Liver (tissue), 3 donors: ENCODE measurements around the gene CD14.
A peak's percentile ranks its signal among the peaks of the same experiment; 100 is the strongest.

Source experiments
- EGR1 ChIP-seq, 2 donors: IDR thresholded peaks; 2 replicates each; pipeline ENCODE4 v1.6.1; 2016 to 2018; ENCODE audit warnings: antibody characterized with exemption in 2 of 2, low read depth in 2 of 2
- FOXA1 ChIP-seq: IDR thresholded peaks from 2 replicates; pipeline ENCODE4 v1.6.1; 2016; ENCODE audit warnings: antibody characterized with exemption
- RAD21 ChIP-seq, 2 donors: IDR thresholded peaks; 2 replicates each; pipeline ENCODE4 v1.6.1; 2016; ENCODE audit warnings: antibody characterized with exemption in 2 of 2, mild to moderate bottlenecking in 2 of 2
- SP1 ChIP-seq: IDR thresholded peaks from 2 replicates; pipeline ENCODE4 v1.6.1; 2018; ENCODE audit warnings: antibody characterized with exemption, mild to moderate bottlenecking
- TAF1 ChIP-seq: conservative IDR thresholded peaks from 2 replicates; pipeline ENCODE4 v1.6.1; 2016; ENCODE audit warnings: antibody characterized with exemption, mild to moderate bottlenecking
- TF ChIP-seq, protein P1 (sequence below): fragments of 150-350 bp; IDR thresholded peaks from 2 replicates; pipeline ENCODE4 v1.5.1; 2017; ENCODE audit warnings: improper control_type of control experiment, low read depth, low read length; ENCODE audit not compliant: missing input control
- TF ChIP-seq, protein P2 (sequence below): IDR thresholded peaks from 2 replicates; pipeline ENCODE4 v1.6.1; 2016; ENCODE audit warnings: antibody characterized with exemption
- TF ChIP-seq, protein P3 (sequence below): IDR thresholded peaks from 2 replicates; pipeline ENCODE4 v1.6.1; 2016; ENCODE audit warnings: antibody characterized with exemption, mild to moderate bottlenecking
- donor health status: healthy.
- donor health status: healthy.

DNA sequence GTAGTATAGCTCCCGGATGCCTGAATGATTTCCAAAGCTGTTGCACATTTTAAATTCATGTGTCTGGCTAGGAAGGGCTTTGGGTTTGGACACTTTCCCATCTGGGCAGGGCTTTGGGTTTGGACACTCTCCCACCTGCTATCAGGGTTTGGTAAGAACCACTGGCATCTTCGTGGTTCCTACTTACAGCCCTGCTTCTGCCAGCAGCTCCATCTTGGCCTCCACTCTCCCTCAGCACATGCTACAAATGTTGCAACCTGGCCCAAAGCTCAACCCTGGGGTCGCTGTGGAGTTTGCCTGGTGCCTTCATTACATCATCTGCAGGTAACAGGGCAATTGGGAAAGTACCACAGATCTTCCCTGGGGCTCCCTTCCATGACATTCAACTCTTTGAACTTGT is 9.7 kb upstream of the CD14 start:
- TF ChIP-seq, protein P1, sequence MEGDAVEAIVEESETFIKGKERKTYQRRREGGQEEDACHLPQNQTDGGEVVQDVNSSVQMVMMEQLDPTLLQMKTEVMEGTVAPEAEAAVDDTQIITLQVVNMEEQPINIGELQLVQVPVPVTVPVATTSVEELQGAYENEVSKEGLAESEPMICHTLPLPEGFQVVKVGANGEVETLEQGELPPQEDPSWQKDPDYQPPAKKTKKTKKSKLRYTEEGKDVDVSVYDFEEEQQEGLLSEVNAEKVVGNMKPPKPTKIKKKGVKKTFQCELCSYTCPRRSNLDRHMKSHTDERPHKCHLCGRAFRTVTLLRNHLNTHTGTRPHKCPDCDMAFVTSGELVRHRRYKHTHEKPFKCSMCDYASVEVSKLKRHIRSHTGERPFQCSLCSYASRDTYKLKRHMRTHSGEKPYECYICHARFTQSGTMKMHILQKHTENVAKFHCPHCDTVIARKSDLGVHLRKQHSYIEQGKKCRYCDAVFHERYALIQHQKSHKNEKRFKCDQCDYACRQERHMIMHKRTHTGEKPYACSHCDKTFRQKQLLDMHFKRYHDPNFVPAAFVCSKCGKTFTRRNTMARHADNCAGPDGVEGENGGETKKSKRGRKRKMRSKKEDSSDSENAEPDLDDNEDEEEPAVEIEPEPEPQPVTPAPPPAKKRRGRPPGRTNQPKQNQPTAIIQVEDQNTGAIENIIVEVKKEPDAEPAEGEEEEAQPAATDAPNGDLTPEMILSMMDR: no peak
- TF ChIP-seq TAF1 (no peak), FOXA1 (no peak), RAD21 (IDR thresholded peaks at IDR 0.05) (no peak), EGR1 (IDR thresholded peaks at IDR 0.05; ENCODE audit: low read depth in 2 of 2) (no peak), SP1 (no peak)
- TF ChIP-seq, protein P2, sequence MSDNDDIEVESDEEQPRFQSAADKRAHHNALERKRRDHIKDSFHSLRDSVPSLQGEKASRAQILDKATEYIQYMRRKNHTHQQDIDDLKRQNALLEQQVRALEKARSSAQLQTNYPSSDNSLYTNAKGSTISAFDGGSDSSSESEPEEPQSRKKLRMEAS: peak; percentile 58
- TF ChIP-seq, protein P3, sequence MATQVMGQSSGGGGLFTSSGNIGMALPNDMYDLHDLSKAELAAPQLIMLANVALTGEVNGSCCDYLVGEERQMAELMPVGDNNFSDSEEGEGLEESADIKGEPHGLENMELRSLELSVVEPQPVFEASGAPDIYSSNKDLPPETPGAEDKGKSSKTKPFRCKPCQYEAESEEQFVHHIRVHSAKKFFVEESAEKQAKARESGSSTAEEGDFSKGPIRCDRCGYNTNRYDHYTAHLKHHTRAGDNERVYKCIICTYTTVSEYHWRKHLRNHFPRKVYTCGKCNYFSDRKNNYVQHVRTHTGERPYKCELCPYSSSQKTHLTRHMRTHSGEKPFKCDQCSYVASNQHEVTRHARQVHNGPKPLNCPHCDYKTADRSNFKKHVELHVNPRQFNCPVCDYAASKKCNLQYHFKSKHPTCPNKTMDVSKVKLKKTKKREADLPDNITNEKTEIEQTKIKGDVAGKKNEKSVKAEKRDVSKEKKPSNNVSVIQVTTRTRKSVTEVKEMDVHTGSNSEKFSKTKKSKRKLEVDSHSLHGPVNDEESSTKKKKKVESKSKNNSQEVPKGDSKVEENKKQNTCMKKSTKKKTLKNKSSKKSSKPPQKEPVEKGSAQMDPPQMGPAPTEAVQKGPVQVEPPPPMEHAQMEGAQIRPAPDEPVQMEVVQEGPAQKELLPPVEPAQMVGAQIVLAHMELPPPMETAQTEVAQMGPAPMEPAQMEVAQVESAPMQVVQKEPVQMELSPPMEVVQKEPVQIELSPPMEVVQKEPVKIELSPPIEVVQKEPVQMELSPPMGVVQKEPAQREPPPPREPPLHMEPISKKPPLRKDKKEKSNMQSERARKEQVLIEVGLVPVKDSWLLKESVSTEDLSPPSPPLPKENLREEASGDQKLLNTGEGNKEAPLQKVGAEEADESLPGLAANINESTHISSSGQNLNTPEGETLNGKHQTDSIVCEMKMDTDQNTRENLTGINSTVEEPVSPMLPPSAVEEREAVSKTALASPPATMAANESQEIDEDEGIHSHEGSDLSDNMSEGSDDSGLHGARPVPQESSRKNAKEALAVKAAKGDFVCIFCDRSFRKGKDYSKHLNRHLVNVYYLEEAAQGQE: no peak
